ENCODE data around the gene RAPGEF4.

The RAPGEF4 gene

DNA sequence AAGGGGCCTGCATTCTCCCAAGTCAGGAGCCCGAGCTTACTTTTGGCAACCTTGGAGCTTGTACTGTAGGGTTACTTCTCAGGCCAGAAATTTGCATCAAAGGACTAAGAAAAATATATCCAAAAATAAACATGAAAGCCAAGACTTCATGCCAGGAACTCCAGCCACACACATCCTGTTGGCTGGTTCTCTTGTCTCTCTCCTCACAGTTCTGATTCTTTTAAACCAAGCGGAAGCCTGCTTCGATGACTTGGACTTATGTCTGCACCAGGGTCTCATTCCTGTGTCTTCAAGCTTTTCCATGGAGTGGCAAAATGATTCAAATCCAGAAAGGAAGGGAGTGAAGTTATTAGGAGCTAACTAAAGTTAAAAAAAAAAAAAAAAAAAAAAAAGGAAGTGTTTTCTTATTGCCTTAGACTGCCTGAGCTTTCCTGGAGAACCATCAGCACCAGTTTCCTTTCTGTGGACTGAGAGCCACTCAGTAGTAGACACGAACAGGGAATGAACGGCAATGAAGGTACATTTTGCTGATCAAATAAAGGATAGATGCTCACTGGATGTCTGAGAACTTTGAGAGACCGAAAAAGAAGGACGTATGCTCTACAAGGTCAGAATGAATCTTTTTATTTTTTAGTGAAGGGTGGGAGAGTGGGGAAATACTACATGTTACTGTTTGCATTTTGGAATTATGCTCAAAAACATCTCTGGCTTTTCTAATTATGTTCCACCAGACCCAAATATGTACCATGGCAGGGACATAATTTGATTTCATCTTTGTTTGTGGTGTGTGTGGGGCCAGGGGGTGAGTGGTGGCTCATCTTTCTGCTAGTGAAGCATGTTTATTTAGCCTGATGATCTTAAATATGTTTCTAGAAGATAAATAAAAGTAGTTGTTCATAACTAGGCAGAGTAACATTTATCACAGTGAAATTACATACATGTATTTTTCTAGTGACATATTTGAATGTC is 86.0 kb downstream of the RAPGEF4 start:
- TF ChIP-seq, protein P1, sequence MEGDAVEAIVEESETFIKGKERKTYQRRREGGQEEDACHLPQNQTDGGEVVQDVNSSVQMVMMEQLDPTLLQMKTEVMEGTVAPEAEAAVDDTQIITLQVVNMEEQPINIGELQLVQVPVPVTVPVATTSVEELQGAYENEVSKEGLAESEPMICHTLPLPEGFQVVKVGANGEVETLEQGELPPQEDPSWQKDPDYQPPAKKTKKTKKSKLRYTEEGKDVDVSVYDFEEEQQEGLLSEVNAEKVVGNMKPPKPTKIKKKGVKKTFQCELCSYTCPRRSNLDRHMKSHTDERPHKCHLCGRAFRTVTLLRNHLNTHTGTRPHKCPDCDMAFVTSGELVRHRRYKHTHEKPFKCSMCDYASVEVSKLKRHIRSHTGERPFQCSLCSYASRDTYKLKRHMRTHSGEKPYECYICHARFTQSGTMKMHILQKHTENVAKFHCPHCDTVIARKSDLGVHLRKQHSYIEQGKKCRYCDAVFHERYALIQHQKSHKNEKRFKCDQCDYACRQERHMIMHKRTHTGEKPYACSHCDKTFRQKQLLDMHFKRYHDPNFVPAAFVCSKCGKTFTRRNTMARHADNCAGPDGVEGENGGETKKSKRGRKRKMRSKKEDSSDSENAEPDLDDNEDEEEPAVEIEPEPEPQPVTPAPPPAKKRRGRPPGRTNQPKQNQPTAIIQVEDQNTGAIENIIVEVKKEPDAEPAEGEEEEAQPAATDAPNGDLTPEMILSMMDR (conservative IDR thresholded peaks at IDR 0.05; ENCODE audit: low read length): no peak
- no peak overlapping the region for H3K4me3 ChIP-seq (ENCODE audit: low read length)
- DNase-seq (ENCODE audit: low read depth): no peak

DNA sequence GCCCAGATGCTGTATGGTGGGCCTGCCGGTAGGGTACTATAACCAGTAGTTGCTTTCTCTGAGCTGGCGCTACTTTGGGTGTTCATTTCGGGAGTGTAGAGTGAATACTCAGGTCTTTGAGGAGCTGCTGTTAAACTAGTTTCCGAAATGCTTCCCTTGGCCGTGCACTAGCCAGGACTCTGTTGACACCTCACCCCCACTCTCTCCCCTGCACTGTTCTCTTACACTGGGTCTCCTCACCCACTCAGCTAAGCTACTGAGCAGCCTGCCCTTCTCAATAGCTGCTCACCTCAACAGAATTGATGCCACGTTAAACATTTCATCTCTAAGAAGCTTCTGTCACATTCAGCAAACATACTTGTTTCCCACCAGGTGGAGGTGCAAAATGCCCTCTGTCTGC is 86.9 kb downstream of the RAPGEF4 start:
- DNase-seq (ENCODE audit: low read depth): no peak
- TF ChIP-seq, protein P1 (conservative IDR thresholded peaks at IDR 0.05; ENCODE audit: low read length): no peak
- H3K4me3 ChIP-seq (ENCODE audit: low read length): no peak overlapping the region

DNA sequence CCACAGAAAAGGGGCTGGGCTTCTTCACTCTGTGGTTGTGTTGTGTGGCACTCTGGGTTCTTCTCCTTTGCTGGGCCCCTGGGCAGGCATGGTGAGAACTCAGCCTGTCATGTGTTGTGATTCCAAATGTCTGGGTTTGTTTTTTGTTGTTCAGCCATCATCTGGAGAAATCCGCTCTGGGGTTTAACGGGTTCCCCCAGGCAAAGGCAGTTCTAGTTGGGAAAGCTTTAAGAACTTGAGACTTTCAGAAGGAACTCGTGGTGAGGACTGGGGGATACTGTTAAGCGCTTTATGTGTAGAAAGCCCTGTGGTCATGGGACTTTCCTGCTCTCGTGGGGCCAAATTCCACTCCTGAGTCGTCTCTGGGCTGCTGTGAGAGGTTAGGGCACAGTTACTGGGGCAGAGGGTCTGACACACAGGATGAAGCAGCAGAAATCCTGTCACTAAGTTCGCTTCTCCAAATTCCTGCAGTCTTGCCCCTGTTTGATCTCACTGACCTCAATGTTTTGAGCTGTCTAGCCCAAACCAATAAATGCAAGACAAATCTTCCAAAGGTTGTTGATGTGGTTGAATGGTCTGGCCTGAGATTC is 87.7 kb downstream of the RAPGEF4 start:
- TF ChIP-seq, protein P1 (conservative IDR thresholded peaks at IDR 0.05; ENCODE audit: low read length): no peak
- H3K4me3 ChIP-seq (ENCODE audit: low read length): no peak overlapping the region

DNA sequence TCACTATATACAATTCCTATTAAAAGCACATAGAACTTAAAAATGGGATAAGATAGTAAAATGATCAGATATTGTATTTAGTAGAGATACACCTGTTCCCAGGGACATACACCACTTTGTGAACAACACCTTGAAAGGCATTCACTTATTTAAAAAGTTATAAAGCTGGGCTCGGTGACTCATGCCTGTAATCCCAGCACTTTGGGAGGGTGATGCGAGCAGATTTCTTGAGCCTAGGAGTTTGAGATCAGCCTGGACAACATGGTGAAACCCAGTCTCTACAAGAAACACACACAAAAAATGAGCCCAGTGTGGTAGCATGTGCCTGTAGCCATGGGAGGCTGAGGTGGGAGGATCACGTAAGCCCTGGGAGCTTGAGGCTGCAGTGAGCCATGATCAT is 90.9 kb downstream of the RAPGEF4 start:
- DNase-seq (ENCODE audit: low read depth): no peak
- TF ChIP-seq, protein P1 (conservative IDR thresholded peaks at IDR 0.05; ENCODE audit: low read length): no peak
- no peak overlapping the region for H3K4me3 ChIP-seq (ENCODE audit: low read length)

More for the DNA sequence above, 87.7 kb downstream of the RAPGEF4 start:
- no peak for DNase-seq (ENCODE audit: low read depth)

DNA sequence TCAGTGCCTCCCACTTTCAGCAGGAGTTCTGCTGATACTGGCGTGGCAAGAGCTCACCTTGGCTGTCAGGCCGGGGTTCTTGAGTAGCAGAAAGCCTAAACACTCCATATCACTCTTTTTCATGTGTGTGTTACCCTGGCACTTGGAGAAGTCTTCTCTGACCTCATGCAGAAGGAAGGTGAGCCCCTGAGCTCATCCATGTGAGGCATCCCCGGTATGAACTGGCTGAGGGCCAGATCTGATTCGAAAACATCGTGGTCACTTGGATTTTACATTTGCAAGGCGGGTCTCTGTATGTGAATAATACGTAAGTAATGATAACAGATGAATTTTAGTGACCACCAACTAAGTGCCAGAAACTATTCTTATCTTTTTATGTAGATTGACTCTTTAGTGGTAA is 93.6 kb downstream of the RAPGEF4 start:
- TF ChIP-seq, protein P1 (conservative IDR thresholded peaks at IDR 0.05; ENCODE audit: low read length): no peak
- DNase-seq (ENCODE audit: low read depth): peak; percentile 68
- no peak overlapping the region for H3K4me3 ChIP-seq (ENCODE audit: low read length)

DNA sequence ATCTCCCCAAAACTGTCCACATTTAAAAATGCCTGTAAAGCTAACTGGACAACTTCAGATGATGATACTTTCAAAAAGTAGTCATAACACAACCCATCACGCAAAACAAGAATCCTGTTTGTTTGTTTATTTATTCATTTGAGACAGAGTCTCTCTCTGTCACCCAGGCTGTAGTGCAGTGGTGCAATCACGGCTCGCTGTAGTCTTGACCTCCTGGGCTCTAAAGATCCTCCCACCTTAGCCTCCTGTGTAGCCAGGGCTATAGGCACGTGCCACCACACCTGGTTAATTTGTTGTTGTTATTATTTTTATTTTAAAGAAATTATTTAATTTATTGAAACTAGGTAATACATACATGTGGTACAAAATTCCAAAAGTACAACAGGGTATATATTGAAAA is 94.8 kb downstream of the RAPGEF4 start:
- TF ChIP-seq, protein P1 (conservative IDR thresholded peaks at IDR 0.05; ENCODE audit: low read length): no peak
- no peak for DNase-seq (ENCODE audit: low read depth)
- H3K4me3 ChIP-seq (ENCODE audit: low read length): no peak overlapping the region

DNA sequence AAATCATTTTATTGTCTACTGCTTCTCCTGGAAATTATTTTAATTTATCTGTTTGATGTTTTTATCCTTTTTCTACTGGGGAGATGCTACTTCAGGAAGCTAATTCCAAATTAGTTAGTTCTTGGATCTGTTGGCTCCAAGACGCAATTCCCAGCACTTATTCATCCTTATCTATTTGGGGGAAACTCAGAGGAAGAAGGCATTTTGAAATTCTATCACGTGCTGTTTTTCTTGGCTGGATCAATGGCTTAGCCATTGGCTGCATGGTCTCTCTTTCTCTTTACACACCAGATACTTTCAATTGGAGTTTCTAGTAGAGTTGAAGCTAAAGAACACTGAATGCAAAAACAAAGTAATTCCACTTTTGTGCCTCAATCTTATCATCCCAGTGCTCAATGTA is 98.3 kb downstream of the RAPGEF4 start:
- H3K4me3 ChIP-seq (ENCODE audit: low read length): no peak overlapping the region
- TF ChIP-seq, protein P1 (conservative IDR thresholded peaks at IDR 0.05; ENCODE audit: low read length): no peak
- no peak for DNase-seq (ENCODE audit: low read depth)
